Measurements from ENCODE around the gene CPNE5.

Gene CPNE5

DNA sequence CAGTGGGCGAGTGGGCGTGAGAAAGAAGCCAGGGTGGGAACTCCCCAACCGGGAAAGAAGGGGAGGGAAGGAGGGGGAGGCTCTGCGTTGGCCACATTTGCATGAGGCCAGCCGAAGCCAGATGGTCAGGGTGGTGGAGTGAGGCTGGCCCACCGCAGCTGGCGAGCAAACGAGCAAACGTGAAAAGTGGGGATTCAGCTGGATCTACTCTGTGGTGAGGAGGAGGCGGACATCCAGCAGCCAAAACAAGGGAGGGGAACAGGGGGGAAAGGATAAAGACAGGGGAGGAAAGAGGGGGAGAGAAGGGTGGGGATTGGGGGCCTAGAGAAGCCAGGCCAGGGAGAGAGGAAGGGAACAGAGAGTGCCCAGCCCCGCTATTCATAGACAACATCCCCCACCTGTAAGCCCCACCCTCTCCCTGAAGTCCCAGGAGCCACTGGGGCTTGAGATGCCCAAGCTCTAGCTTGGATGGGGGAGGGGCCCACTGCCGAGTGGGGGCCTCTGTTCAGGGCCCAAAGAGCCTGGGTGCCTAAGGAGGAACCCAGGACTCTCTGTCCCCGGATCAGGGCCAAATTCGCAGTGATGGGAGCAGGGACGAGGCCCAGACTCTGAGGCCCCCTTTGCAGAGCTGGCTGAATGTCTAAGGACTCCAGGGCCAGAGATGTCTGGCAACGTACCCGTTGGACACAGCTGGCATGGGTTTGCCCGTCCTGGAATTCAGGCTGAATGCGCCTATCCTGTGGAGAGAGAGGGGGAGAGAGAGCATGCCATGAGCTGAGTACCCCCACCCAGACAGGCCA is 45.1 kb downstream of the CPNE5 start:
- FAIRE-seq (no peak), DNase-seq (ENCODE audit: low spot score) (no peak)

DNA sequence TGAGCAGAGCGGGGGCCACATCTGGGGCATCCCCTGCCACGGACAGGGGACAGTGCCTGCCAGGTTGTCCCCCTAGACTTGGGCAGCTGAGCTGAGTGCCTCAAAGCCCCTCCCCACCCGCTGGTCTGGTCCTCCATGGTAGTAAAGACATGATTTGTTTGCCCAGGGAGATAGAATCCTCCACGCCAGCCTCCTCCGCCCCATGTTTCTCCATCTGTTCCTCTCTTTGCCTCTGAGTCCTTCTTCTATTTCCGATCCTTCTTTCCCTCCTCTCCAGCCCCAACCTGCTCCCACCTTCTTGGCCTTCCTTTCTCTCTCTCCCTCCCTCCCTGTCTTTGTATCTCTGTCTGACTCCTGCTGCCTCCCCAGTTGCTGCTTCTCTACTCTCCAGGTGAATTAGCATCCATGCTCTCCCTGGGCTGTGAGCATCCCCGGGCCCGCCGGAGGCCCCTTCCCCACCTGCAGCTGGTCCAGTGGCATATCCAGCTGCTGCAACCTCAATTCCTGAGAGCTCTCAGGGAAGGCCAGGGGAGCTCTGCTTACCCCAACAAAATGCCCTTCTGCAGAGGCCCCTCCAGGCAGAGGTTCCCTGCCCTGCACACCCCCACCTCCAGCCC is 45.8 kb downstream of the CPNE5 start:
- no peak for DNase-seq (ENCODE audit: low spot score)
- no peak for FAIRE-seq

DNA sequence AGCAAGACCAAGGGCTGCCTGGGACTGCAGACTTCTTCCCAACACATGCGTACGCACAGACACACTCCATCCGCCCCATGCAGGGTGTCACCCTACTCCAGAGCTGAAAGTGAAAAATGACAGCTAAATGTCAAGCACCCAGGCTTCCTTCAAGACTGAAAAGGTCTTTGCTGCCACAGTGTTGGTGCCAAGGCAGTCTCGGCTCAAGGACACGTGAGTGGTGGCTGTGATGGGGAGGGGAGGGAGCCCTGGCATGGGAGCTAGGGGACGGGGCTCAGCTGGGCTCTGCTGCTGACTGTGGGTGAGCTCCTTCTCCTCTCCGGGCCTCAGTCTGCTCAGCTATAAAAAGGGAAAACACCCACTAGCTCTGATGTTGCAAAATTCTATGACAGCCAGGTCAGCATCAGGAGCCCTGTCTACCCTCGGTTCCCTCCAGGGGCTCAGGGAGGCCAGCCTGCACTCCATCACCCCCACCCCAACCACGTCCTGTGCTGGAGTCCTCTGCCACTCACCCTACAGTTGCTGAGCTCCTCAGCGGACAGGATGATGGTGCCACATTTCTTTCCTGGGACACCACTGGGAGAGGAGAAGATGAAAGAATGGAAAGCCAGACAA is 47.6 kb downstream of the CPNE5 start:
- FAIRE-seq, result no peak
- DNase-seq (ENCODE audit: low spot score), result no peak

DNA sequence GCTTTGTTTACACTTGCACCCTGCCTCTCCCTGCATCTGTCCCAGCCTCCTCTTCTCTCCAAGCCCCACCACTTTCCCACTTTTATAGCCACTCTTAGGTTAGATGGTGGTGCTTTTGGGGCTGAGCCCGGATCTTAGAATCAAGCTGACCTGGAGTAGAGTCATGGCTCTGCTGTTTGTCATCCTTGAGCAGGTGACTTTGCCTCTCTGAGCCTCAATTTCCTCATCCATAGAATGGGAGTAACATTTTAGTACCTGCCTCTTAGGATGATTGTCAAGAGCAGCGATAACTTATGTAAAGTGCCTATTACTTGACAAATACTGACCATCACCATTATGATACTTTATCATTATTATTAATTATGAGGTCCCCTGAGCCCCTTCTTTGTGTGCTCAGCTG is 48.2 kb downstream of the CPNE5 start:
- FAIRE-seq, result no peak
- no peak for DNase-seq (ENCODE audit: low spot score)

DNA sequence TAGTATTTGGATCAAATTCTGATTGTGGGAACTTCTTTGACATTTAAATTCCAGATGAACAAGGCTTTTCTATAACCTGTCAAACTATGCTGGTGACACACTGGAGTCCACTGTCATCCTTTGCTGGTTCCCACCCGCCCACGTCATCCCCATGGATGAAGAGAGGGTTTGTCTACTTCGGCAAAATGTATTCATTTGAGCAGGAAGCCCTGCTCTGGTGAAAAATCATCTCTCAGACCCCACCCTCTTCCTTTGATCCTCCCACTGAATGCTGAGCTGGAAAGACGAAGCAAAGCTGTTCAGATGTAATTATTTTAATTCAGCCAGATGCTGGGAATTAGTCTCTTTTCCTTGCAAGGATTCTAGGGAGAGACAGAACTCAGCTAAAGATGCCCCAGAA is 50.5 kb downstream of the CPNE5 start:
- DNase-seq (ENCODE audit: low spot score) (no peak), FAIRE-seq (no peak)

DNA sequence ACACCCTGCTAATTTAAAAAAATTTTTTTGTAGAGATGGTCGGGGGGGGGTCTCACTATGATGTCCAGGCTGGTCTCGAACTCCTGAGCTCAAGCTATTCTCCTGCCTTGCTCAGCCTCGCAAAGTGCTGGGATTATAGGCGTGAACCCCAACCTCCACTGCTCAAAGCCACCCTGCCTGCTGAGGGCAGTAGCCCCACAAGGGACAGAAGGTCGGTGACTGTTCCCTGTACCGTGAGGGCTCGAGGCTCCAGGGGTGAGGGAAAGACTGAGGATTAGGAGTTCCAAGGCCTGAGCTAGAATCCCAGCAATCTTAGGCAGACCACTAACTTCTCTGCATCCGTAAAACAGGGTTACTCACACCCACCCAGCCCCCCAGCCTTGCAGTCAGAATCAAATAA is 51.1 kb downstream of the CPNE5 start:
- FAIRE-seq (no peak), DNase-seq (ENCODE audit: low spot score) (no peak)

DNA sequence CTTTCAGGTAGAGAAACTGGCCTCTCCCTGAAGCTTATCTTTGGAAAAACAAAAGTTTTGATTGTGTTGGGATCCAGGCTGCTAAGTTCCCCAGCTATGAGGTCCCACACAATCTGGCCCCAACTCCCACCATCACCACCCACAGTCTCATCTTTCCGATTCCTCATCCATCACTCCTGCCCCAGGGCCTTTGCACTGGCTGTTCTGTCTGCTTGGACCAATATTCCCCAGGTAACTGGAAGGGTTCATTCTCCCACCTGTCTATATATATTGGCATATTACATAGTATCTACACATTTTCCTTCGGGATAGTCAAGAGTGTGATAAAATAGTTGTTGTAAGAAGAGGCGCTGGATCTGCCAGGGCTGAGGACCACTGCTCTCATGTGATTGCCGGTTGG is 52.0 kb downstream of the CPNE5 start:
- FAIRE-seq (no peak), DNase-seq (ENCODE audit: low spot score) (no peak)

DNA sequence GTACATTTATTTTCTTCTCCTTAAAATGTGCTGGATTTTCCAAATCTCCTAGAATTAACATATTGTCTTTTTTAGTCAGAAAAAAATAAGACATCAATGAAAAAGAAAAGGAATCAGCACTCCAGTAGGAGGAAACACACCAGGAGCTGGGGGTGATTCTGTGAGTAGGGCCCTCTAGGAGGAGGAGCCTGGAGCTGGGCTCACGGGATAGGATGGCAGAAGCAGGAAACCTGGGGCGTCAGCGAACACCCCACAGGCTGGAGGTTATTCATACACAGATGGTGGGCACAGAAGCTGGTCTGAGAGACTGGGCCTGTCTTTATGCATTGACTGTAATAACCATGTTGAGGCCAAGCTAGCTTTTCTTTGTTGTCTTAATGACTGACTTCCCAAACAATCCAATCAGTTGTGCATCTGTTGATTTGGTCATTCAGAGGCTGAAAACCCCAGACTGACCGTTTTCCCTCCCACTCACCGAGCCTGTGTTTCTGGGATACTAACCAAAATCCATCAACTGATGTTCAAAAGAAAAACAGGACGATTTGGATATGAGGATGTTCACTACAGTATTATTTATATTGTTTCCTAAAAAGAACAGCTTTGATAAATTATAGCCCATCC is 53.1 kb downstream of the CPNE5 start:
- DNase-seq (ENCODE audit: low spot score), result no peak
- no peak for FAIRE-seq

DNA sequence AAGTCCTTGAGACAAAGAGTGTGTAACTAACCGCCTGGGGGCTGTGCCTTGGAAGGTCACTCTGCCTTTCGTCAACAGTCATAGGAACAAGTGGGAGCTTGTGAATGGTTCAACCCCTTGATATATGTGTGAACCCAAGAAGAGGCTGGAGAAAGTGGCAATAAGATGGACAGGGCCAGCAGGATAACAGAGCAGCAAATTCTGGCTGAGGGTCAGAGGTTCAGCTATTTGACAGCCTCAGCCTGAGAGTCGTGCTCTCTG is 54.9 kb downstream of the CPNE5 start:
- DNase-seq (ENCODE audit: low spot score), result no peak
- no peak for FAIRE-seq

DNA sequence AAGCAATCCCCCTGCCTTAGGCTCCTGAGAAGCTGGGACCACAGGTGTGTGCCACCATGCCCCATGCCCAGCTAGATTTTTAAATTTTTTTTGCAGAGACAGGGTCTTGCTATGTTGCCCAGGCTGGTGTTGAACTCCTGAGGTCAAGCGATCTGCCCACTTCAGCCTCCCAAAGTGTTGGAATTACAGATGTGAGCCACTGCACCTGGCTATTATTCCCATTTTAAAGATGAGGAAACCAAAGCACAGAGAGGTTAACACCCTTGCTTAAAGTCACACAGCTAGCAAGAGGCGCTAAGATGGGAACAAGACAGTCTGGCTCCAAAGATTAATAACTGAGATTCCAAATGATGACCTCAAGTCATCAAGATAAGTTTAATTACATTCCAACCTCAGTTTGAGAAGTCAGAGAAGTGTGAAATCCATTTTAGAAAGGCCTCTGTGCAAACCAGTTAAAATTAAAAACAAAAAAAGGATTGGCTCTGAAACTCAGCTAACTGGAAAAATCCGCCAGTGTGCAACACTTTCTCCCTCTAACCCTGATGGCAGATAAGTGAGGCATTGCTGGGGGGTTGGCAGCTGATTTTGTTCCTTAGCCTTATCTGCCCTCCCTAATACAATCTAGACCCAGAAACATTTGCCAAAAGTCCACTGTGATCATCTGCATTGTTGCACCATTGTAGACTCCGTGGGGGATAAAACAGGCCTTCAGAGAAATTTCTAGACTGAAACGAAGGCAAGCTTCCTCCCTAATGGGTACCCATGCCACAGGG is 55.5 kb downstream of the CPNE5 start:
- FAIRE-seq, result no peak

DNA sequence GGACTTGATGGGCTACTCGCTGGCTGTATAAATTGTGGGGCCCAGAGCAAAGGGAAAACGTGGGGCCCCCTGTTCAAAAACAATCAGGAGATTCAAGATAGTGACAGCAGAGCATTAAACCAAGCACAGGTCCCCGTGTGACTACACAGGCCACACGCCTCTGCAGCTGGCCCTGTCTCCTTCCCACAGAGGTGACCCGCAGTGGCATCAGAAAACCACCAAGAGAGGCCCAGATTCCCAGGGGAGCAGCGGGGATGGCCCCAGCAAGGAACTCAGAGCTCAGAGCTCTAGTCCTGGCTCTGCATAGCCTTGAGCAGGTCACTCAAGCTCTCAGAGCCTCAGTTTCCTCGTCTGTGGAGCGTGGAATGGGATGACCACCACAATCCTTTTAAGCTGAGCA is 57.6 kb downstream of the CPNE5 start:
- FAIRE-seq (no peak), DNase-seq (ENCODE audit: low spot score) (no peak)

More for the DNA sequence above, 55.5 kb downstream of the CPNE5 start:
- no peak for DNase-seq (ENCODE audit: low spot score)

DNA sequence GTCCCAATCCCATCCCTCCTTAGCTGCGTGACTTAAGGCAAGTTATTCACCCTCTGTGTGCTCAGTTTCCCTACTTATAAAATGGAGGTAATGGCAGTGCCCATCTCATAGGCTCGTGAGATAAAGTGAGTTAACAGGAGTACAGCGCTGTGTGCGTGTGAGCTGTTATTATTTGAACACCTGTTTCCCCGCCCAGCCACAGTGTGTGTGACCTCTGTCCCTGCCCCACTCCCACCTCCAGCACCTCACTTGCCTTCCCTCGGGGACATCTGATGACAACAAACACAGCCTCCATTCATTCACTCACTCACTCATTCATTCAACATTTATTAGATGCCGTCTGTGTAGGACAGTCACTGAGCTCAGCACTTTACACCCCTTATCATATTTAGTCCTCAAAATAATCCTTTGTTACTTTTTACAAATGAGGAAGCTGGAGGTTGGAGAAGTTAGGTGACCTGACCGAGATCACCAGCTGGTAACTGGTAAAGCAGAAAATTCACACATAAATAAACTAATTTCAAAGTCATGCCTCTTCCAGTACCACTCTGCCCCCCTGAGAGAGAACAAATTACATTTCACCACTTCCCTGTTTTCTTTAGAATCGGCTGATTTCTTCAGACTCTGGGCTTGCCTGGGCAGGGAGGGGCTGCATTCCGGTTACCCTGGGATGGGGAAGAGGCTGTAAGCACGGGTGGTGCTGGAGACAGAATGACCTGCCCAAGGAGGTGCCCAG is 58.6 kb downstream of the CPNE5 start:
- FAIRE-seq, result no peak
- no peak for DNase-seq (ENCODE audit: low spot score)

DNA sequence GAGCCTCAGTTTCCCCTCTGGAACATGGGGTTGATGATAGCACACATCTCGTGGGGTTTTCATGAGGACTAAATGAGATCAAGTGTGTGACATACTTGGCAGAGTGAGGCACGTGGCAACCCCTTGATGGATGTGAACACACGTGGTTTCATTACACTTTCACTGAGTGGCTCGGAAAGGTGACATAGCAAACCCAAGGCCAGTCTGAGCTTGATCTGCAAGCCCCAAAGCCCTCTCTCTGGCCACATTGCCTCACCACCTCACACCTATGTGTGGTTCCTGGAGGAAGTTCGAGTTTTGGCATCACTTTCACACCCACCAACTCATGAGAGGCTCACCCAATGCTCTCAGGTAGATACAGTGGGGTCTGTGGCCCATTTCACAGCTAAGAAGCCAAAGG is 60.0 kb downstream of the CPNE5 start:
- no peak for DNase-seq (ENCODE audit: low spot score)
- no peak for FAIRE-seq

DNA sequence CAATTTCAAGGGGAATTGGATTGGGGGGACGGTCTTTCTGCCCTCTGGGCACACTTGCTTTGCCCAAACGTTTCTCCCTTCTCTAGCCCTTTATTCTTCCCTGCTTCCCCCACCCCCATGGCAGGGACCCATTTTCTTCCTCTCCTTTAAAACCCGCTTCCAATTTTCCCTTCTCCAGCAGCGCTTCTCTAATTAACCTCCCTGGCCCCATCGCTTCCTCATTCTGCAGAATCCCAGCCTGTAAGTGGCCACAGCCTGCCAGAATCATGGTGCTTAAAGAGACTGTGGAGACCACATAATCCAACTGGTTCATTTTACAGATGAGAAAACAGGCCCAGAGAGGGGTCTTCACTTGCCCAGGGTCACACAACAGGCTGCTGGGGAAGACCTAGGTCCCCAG is 61.4 kb downstream of the CPNE5 start:
- DNase-seq (ENCODE audit: low spot score) (no peak), FAIRE-seq (no peak)

DNA sequence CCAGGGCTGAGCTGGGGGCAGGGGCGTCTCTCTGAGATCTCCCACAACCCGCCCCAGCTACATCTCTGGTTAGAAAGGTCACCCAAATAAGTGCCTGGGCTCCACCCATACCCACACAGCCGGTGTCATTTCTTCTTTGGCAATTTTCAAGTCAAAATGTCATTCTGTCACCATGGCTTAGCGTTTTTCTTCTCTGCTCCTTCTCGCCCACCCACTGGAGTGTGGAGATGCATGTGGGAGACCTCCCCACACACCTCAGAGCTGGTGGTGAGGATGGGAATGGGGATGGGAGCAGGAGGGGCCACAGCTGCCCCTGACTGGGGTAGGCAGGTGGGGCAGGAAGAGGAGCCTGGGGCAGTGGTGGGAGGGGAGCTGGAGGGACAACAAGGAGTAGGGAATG is 63.1 kb downstream of the CPNE5 start:
- DNase-seq (ENCODE audit: low spot score), result no peak
- FAIRE-seq, result no peak

DNA sequence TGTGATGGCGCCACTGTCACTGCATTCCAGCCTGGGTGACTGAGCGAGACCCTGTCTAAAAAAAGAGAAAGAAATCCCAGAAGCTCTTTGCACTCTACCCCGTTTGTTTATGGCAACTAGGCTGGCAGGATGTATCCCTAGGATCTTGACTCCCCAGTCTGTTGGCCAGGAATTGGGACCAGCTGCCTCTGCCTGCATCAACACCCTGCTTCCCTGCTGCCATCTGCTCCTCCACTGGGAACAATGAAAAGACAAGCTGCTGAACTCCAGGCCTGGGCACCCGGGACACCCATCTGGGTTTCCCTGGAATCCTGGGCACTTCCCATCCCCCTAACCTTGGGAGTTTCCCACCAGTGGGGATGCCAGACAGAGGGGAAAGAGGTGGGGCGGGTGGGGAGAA is 64.9 kb downstream of the CPNE5 start:
- FAIRE-seq (no peak), DNase-seq (ENCODE audit: low spot score) (no peak)

DNA sequence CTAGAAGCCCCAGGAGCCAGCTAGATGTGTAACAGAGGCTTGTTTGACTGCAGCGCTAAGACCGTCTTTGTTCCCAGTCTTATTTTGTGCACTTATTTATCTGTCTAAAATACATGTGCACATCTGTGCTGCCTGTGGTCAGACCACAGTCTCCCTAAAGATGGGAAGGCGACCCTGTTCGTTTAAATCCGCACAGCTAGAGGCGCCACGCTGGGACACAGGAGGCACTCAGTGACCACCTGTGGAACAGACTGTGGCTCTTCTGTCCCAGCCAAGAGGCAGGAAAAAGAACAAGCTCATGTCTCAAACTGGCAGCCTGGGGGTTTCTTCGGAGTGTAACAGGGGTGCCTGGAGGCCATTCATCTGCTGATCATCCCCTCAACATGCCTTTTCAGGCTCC is 66.8 kb downstream of the CPNE5 start:
- FAIRE-seq, result no peak

DNA sequence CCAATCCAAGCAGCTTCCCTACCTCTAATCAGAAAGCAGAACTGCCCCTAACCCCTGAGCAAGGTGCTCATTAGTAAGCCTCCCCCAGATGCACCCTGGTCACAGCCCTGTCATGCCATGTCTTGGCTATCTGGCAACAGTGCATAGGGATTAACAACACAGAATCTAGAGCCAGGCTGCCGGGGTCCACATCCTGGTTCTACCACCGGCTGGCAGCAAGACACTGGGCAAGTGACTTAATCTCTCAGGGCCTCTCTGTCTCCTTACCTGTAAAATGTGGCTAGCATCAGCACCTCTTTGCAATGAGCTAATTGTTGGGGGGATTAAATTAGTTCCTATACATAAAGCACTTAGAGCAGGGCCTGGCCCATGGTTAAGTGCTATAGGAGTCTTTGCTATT is 68.1 kb downstream of the CPNE5 start:
- FAIRE-seq, result no peak

More for the DNA sequence above, 66.8 kb downstream of the CPNE5 start:
- no peak for DNase-seq (ENCODE audit: low spot score)

DNA sequence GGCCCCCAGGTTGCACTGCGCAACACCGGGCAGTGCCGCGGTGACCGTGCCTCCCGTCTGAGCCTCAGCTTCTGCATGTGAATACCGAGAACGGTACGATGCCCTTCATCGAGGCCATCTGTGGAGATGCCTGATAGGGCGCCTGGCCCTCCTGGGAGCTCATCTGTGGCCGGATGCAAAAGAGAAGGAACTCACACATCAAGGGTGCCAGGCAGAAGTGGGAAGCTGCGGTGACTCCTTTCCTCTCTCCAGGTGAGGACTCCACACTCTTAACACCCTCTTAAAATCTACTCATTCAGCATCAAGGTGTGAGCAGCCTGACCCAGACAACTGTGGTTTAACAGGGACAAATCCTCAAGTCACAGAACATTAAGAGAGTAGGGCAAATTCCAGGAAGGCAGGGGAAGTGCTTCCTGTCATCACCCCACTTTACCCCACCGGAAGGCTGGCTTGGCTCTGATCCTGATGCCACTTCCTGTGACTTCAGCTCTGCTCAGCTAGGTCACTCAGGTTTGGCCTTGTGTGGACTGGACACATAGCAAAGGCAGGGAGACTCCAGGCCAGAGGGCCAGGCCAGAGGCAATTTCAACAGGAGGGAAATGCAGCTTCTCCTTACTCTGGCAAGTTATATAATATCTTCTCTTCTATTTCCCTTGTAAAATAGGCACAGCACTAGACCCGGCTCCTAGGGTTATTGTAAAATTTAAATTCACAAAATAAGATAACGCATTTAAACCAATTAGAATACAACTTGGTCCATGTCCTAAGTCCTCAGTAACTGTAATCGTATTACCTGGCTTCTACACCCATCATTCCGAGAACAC is 69.4 kb downstream of the CPNE5 start:
- peak; percentile 82 for FAIRE-seq
- peak; percentile 84 for DNase-seq (ENCODE audit: low spot score)

More for the DNA sequence above, 68.1 kb downstream of the CPNE5 start:
- no peak for DNase-seq (ENCODE audit: low spot score)

DNA sequence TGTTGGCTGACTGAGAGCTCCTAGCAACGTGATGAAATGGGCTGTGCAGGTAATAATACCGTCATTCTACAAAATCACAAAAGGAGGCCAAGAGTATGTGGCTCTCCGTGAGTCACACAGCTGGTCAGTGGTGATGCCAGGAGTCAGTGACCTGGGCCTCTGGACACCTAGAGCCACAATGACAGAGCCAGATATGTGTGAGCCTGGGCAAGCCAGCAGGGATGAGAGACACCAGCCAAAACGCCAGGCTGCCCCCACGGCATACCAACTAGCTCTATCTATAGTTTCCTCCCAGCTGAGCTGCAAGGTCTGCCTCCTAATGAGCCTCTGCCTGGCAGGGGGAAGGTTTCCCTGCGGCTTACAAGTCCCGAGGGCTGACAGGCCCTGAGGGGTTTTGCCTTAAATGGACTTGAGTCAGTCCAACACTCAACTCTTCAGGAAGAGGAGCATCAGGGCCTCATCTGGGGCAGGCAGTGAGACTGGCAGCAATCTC is 70.0 kb downstream of the CPNE5 start:
- FAIRE-seq (peak; percentile 26), DNase-seq (ENCODE audit: low spot score) (peak; percentile 88)
